ENCODE results near the gene PBX1. TPM values are rescaled to one million over a fixed set of nuclear protein-coding genes. Genes with fewer than 3 reads are reported as not detected.

Gene PBX1
- total and polyA plus RNA-seq, 2 experiments from 2014 or later, result 9.7 to 38.8 TPM

DNA sequence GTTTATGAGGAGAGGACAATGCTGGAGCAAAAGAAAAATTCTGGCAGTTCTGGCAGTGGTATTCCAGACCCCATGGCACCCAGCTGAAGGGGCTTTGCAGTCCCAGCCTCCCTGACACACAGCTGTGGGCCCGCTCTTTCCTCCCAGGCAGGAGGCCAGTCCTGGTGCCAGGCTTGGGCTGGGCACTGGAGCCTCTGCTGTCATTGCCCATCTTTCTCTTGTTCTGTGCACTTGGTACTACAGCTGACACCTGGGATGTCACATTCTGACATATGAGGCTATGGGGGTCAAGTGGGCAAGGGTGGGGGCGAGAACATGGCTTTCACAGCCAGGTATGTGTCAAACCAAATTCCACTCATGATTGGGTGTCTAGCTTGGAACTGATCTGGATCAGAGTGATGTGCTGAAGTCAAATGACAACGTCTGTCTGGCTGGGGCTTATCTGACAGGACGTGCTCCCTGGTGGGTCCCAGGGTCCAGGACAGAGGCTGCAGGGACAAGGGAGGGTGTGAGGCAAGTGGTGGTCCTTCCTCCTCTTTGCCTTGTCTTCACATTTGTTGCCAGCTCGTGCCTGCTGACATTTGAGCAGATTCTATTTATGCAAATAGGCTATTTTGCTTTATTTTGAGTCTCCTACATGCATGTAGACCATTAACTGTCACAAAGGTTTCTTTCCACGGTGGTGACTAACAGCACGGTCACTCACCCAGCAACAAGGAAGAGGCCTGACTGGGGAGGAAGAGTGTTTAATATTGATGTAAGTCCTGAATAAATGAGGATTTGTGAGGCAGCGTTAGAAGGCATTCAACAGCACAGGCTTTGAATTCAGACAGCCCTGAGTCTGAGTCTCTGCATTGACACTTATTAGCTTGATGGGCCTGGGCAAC lies 336.3 kb downstream of the PBX1 start:
- TF ChIP-seq EZH2phosphoT487 (IDR thresholded peaks at IDR 0.05; ENCODE audit: insufficient read depth, low read depth) (no peak), EZH2 (IDR thresholded peaks at IDR 0.05; ENCODE audit: insufficient read depth, poor library complexity, severe bottlenecking) (no peak)
- Histone ChIP-seq H3K79me2 (ENCODE audit: insufficient read depth) (no peaks in the 10 kb centered on the region), H3K9me2 (ENCODE audit: insufficient read depth) (no peaks in the 10 kb centered on the region), H3K4me2 (ENCODE audit: unreplicated experiment) (no peak overlapping the region), H2AFZ (no peak overlapping the region), H3K4me3 (no peak overlapping the region), H3F3A (ENCODE audit: insufficient read depth) (no peaks in the 10 kb centered on the region), H3K27me3 (replicated peaks; ENCODE audit: insufficient read depth) (no peaks in the 10 kb centered on the region), H4K20me1 (ENCODE audit: insufficient read depth) (no peaks in the 10 kb centered on the region), H3K9me3 (ENCODE audit: low read depth) (no peaks in the 10 kb centered on the region), H3K9ac (no peak overlapping the region), H3K4me1 (ENCODE audit: insufficient read depth) (no peaks in the 10 kb centered on the region), H3K27ac (no peak overlapping the region), H3K36me3 (ENCODE audit: low read depth) (no peaks in the 10 kb centered on the region)
- in situ Hi-C loops (cut with MboI), result no loop called here
- peak; percentile 14 for DNase-seq
- 33 to 34% methylated on average over 8 of the region's 8 CpGs for WGBS, 2 experiments (ENCODE audit: low coverage in 1 of 2, low lambda C conversion rate in 2 of 2, missing lambda C conversion rate in 2 of 2)

DNA sequence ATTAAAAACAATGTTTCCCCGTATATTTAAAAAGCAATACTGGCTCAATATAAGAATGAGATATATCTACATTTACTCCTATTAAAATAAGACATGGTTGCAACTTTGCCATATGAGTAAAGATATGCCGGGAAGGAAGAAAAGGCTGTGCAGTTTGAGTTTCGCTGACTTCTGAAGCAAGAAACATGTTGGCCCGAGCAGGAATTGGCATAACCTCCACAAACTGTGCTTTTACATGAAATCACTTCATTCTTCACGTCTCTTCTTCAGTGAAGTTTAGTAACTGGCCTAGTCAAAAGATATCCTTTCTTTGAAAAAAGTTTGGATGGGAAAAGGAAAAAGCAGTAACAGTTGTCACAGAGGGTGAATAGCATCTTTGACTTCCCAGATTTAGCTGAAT lies 342.0 kb downstream of the PBX1 start:
- H2AFZ ChIP-seq, result no peak overlapping the region

More for the DNA sequence above, 342.0 kb downstream of the PBX1 start:
- Histone ChIP-seq H3K4me3 (no peak overlapping the region), H4K20me1 (ENCODE audit: insufficient read depth) (no peaks in the 10 kb centered on the region), H3F3A (ENCODE audit: insufficient read depth) (no peaks in the 10 kb centered on the region), H3K27ac (no peak overlapping the region), H3K9me2 (ENCODE audit: insufficient read depth) (no peaks in the 10 kb centered on the region), H3K9ac (no peak overlapping the region), H3K79me2 (ENCODE audit: insufficient read depth) (no peaks in the 10 kb centered on the region), H3K9me3 (ENCODE audit: low read depth) (no peaks in the 10 kb centered on the region), H3K36me3 (ENCODE audit: low read depth) (no peaks in the 10 kb centered on the region), H3K4me1 (ENCODE audit: insufficient read depth) (no peaks in the 10 kb centered on the region), H3K4me2 (ENCODE audit: unreplicated experiment) (no peak overlapping the region), H3K27me3 (replicated peaks; ENCODE audit: insufficient read depth) (0 out of 2 replicates have a peak, but pooled peaks cover 8% of the 10 kb centered on the region)
- 45 to 51% methylated on average over 5 of the region's 5 CpGs for WGBS, 2 experiments (ENCODE audit: low coverage in 1 of 2, low lambda C conversion rate in 2 of 2, missing lambda C conversion rate in 2 of 2)
- in situ Hi-C loops (cut with MboI), result no loop called here
- no peak for DNase-seq
- no peak for TF ChIP-seq EZH2 (IDR thresholded peaks at IDR 0.05; ENCODE audit: insufficient read depth, poor library complexity, severe bottlenecking)
- TF ChIP-seq EZH2phosphoT487 (IDR thresholded peaks at IDR 0.05; ENCODE audit: insufficient read depth, low read depth), result no peak

Small RNAs within 50 kb of the gene (small RNA-seq; reads per million reads assigned to genes)
- gene RF00017 (ENCODE audit: low read depth, low replicate concordance) (not detected), gene RF00019 (ENCODE audit: low read depth, low replicate concordance) (not detected), gene RNU6-171P (ENCODE audit: low read depth, low replicate concordance) (not detected)
